Endothelial cell of umbilical vein (primary cell): Measurements from ENCODE around the gene GPA33. TPM values are rescaled to one million over a fixed set of nuclear protein-coding genes. Genes with fewer than 3 reads are reported as not detected.

Experiments used
- BruUV-seq: library from RNA; stranded (reverse); fragments of 400-500 nt; replicated peaks from 2 replicates; lab custom pipeline; 2021; lab: Mats Ljungman, UMichigan
- CTCF ChIA-PET: fragments of 300-600, 350-600 bp; sonication (Branson Sonifier 250); formaldehyde crosslinking; loops from one replicate; lab custom pipeline; 2021; ENCODE audit warnings: antibody characterized with exemption, inconsistent platforms; lab: Charles Lee
- POLR2A ChIA-PET: fragments of 300-600, 350-600 bp; sonication (Branson Sonifier 250); formaldehyde crosslinking; loops from one replicate; lab custom pipeline; 2021; ENCODE audit warnings: antibody characterized with exemption, inconsistent platforms; lab: Charles Lee
- DNase-seq: peaks from one replicate; pipeline ENCODE4 v3.0.0-alpha.2; 2011; ENCODE audit warnings: low read depth, low spot score
- FAIRE-seq: peaks from 2 replicates; lab custom pipeline; 2011; peaks lifted over from hg19 to GRCh38; lab: Jason Lieb, UNC
- H2AFZ ChIP-seq: 2 replicates; pipeline ENCODE4 v1.6.0; 2012; ENCODE audit warnings: low read depth, low read length, control low read depth, inconsistent platforms
- H3K27ac ChIP-seq: 2 replicates; pipeline ENCODE4 v1.5.1; 2011; ENCODE audit warnings: low read depth, mild to moderate bottlenecking, control low read depth, low read length, moderate library complexity; ENCODE audit not compliant: insufficient read depth
- H3K27me3 ChIP-seq, 2 experiments: 2 replicates each; pipeline versions ENCODE4 v1.6.0 to v1.6.1; 2011; ENCODE audit warnings: low read length in 2 of 2, mixed read lengths in 1 of 2; ENCODE audit not compliant: control insufficient read depth in 2 of 2, insufficient read depth in 2 of 2
- H3K36me3 ChIP-seq, 2 experiments: 2 replicates in 1 of 2; 3 replicates in 1 of 2; pipeline ENCODE4 v1.5.1; 2011; ENCODE audit warnings: low read length in 2 of 2, mild to moderate bottlenecking in 1 of 2, moderate library complexity in 1 of 2; ENCODE audit not compliant: control insufficient read depth in 2 of 2, insufficient read depth in 2 of 2; ENCODE audit errors: extremely low read depth in 1 of 2
- H3K4me1 ChIP-seq: 3 replicates; pipeline ENCODE4 v1.5.1; 2011; ENCODE audit warnings: mild to moderate bottlenecking, low read length; ENCODE audit not compliant: control insufficient read depth, insufficient read depth; ENCODE audit errors: extremely low read depth
- H3K4me2 ChIP-seq: 2 replicates; pipeline ENCODE4 v1.6.1; 2011; ENCODE audit warnings: low read length, control low read depth, mixed read lengths; ENCODE audit not compliant: insufficient read depth
- H3K4me3 ChIP-seq, 3 experiments: fragments of 200-600 bp in 1 of 3; sonication (generic), shearing (Covaris generic) in 1 of 3; replicated peaks in 1 of 3; 2 replicates each; pipeline ENCODE4 v1.5.1; 2011 to 2016; ENCODE audit warnings: control low read depth in 3 of 3, low read length in 3 of 3, mild to moderate bottlenecking in 2 of 3, inconsistent platforms in 1 of 3, low read depth in 1 of 3, moderate library complexity in 1 of 3; ENCODE audit not compliant: insufficient read depth in 1 of 3
- H3K79me2 ChIP-seq: 2 replicates; pipeline ENCODE4 v1.6.0; 2012; ENCODE audit warnings: low read length, inconsistent platforms; ENCODE audit not compliant: control insufficient read depth, insufficient read depth
- H3K9ac ChIP-seq: replicated peaks from 2 replicates; pipeline ENCODE3; 2011; ENCODE audit warnings: low read length, control low read depth; ENCODE audit not compliant: insufficient read depth; ENCODE audit errors: extremely low read depth
- H3K9me1 ChIP-seq: replicated peaks from 3 replicates; pipeline ENCODE4 v1.6.0; 2011; ENCODE audit warnings: mild to moderate bottlenecking, low read length; ENCODE audit not compliant: control insufficient read depth, insufficient read depth; ENCODE audit errors: extremely low read depth
- H3K9me3 ChIP-seq: replicated peaks from 2 replicates; pipeline ENCODE4 v1.5.1; 2012; ENCODE audit warnings: low read length, inconsistent platforms; ENCODE audit not compliant: control insufficient read depth, insufficient read depth
- H4K20me1 ChIP-seq: replicated peaks from 2 replicates; pipeline ENCODE3; 2011; ENCODE audit warnings: mild to moderate bottlenecking, low read length; ENCODE audit not compliant: control insufficient read depth, insufficient read depth; ENCODE audit errors: extremely low read depth
- EZH2 ChIP-seq: IDR thresholded peaks from 2 replicates; pipeline ENCODE4 v1.6.1; 2012; ENCODE audit warnings: borderline replicate concordance, low read depth, mild to moderate bottlenecking, moderate library complexity, low read length, inconsistent platforms; ENCODE audit not compliant: severe bottlenecking
- FOS ChIP-seq: IDR thresholded peaks from 2 replicates; pipeline ENCODE4 v1.6.1; 2011; ENCODE audit warnings: mild to moderate bottlenecking, low read length, moderate library complexity, borderline replicate concordance; ENCODE audit not compliant: insufficient read depth
- GATA2 ChIP-seq: IDR thresholded peaks from 2 replicates; pipeline ENCODE4 v1.7.0; 2011; ENCODE audit warnings: low read depth, mild to moderate bottlenecking, moderate library complexity, mixed read lengths, low read length; ENCODE audit not compliant: insufficient read length, insufficient read depth
- JUN ChIP-seq: IDR thresholded peaks from 2 replicates; pipeline ENCODE4 v1.6.1; 2011; ENCODE audit warnings: borderline replicate concordance, low read depth; ENCODE audit not compliant: insufficient read length, insufficient read depth
- MYC ChIP-seq: IDR thresholded peaks from one replicate; pipeline ENCODE4 v1.6.1; 2011; ENCODE audit warnings: mild to moderate bottlenecking, low read depth, low read length
- POLR2A ChIP-seq: IDR thresholded peaks from 2 replicates; pipeline ENCODE4 v1.6.1; 2012; ENCODE audit warnings: low read depth, mild to moderate bottlenecking, control low read depth, low read length
- POLR2AphosphoS5 ChIP-seq: IDR thresholded peaks from 2 replicates; pipeline ENCODE4 v1.6.1; 2012; ENCODE audit warnings: low read depth, mild to moderate bottlenecking, control low read depth, low read length, moderate library complexity; ENCODE audit not compliant: insufficient read depth
- dilution Hi-C: fragments of 300-500 bp; cut with MboI; formaldehyde crosslinking; loops from one replicate; pipeline ENCODE4 v1.15.0; 2019; ENCODE audit warnings: low sequenced_read_pairs; ENCODE audit not compliant: extremely low pct_ligation_motif_present
- intact Hi-C: fragments of 100-400 bp; cut with micrococcal nuclease; formaldehyde crosslinking; loops from one replicate; pipeline ENCODE4 v1.10.0; 2022
- polyA plus RNA-seq, 4 experiments: library from polyadenylated mRNA; depleted of rRNA in 3 of 4; stranded (reverse) in 3 of 4; unstranded in 1 of 4; fragments of >200 nt; gene quantifications; 2 replicates each; pipeline versions ENCODE4 v1.2.1 to v1.2.3, GENCODE V29; 2011 to 2012; ENCODE audit warnings: missing spikeins in 1 of 4
- total RNA-seq: library from RNA; stranded (reverse); gene quantifications from 2 replicates; pipeline ENCODE4 v1.2.3, GENCODE V29; 2021
- TF ChIP-seq, protein P1 (sequence below), 2 donors: IDR thresholded peaks; 1 replicate in 1 of 2; 2 replicates in 1 of 2; pipeline ENCODE4 v1.5.1; 2011; ENCODE audit warnings: low read length in 2 of 2, mild to moderate bottlenecking in 2 of 2, moderate library complexity in 2 of 2, control low read depth in 1 of 2, inconsistent platforms in 1 of 2, low read depth in 1 of 2; ENCODE audit not compliant: insufficient read depth in 1 of 2; ENCODE audit errors: extremely low read depth in 1 of 2
- TF ChIP-seq, protein P2 (sequence below): IDR thresholded peaks from 2 replicates; pipeline ENCODE4 v1.6.1; 2011; ENCODE audit not compliant: insufficient read depth, insufficient read length

GPA33 gene
- total and polyA plus RNA-seq, 2 donors (not counting 3 experiments of a cell fraction or from before 2014, with no cell fraction given): not detected

DNA sequence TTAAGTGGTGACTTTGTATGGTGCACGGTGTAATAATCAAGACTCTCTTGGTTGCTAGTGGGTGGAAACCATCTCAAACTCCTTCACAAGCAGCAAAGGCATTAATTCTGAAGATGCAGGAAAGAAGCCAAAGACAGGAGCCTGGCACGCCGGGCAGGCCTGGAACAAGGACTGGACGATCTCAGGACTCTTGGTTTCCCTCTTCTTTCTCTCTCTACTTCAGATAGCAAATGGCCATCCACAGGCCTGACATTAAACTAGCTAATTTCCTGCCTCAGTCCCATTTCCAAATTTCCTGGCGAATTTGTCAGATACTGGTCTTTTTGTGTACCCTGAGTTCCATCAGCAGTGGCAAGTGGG is 31.9 kb upstream of the GPA33 start:
- H3K4me1 ChIP-seq: no peaks in the 10 kb centered on the region
- intact Hi-C loops (loop anchor here (5.0 kb wide), 1 partner anchor 55 kb away; no protein-coding TSS in a partner anchor), dilution Hi-C loops (no loop called here)
- H3K27ac ChIP-seq: no peak overlapping the region
- no peaks in the 10 kb centered on the region for H3K9me1 ChIP-seq
- no peaks in the 10 kb centered on the region for H3K36me3 ChIP-seq
- FAIRE-seq (no peak), DNase-seq (no peak)
- ChIA-PET POLR2A (no interaction called here), CTCF (interaction anchor here (0.8 kb wide), 1 partner anchor 238 kb away, joined by 3 read pairs; no protein-coding TSS in a partner anchor)
- H2AFZ ChIP-seq: no peak overlapping the region
- peaks cover 5 to 9% of the 10 kb centered on the region in 2 experiments for H3K27me3 ChIP-seq
- TF ChIP-seq JUN (no peak), POLR2A (no peak), FOS (no peak), EZH2 (no peak), GATA2 (no peak), POLR2AphosphoS5 (no peak), MYC (no peak)
- TF ChIP-seq, protein P1, sequence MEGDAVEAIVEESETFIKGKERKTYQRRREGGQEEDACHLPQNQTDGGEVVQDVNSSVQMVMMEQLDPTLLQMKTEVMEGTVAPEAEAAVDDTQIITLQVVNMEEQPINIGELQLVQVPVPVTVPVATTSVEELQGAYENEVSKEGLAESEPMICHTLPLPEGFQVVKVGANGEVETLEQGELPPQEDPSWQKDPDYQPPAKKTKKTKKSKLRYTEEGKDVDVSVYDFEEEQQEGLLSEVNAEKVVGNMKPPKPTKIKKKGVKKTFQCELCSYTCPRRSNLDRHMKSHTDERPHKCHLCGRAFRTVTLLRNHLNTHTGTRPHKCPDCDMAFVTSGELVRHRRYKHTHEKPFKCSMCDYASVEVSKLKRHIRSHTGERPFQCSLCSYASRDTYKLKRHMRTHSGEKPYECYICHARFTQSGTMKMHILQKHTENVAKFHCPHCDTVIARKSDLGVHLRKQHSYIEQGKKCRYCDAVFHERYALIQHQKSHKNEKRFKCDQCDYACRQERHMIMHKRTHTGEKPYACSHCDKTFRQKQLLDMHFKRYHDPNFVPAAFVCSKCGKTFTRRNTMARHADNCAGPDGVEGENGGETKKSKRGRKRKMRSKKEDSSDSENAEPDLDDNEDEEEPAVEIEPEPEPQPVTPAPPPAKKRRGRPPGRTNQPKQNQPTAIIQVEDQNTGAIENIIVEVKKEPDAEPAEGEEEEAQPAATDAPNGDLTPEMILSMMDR (IDR thresholded peaks at IDR 0.05; ENCODE audit: extremely low read depth in 1 of 2, insufficient read depth in 1 of 2, low read depth in 1 of 2, low read length in 2 of 2): no peak
- TF ChIP-seq, protein P2, sequence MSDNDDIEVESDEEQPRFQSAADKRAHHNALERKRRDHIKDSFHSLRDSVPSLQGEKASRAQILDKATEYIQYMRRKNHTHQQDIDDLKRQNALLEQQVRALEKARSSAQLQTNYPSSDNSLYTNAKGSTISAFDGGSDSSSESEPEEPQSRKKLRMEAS: no peak
- no peaks in the 10 kb centered on the region for H3K9me3 ChIP-seq
- no peak overlapping the region for H3K4me3 ChIP-seq
- no peak overlapping the region for H3K9ac ChIP-seq
- no TSS peak for BruUV-seq
- no peaks in the 10 kb centered on the region for H3K79me2 ChIP-seq
- H4K20me1 ChIP-seq: no peaks in the 10 kb centered on the region
- no peak overlapping the region for H3K4me2 ChIP-seq
